GM21390 (cell line): ENCODE data around the gene TMEM80.
A peak's percentile ranks its signal among the peaks of the same experiment; 100 is the strongest.
"Not testable (repeated sequence)": the region's sequence is repeated elsewhere in the genome, so short reads cannot be mapped to it uniquely, and the experiment has no call there.

ENCODE experiments used
- ATAC-seq: cut with Tn5 transposase; IDR thresholded peaks from one replicate; pipeline ENCODE4 v1.9.1; 2021; ENCODE audit not compliant: unreplicated experiment

Gene TMEM80

DNA sequence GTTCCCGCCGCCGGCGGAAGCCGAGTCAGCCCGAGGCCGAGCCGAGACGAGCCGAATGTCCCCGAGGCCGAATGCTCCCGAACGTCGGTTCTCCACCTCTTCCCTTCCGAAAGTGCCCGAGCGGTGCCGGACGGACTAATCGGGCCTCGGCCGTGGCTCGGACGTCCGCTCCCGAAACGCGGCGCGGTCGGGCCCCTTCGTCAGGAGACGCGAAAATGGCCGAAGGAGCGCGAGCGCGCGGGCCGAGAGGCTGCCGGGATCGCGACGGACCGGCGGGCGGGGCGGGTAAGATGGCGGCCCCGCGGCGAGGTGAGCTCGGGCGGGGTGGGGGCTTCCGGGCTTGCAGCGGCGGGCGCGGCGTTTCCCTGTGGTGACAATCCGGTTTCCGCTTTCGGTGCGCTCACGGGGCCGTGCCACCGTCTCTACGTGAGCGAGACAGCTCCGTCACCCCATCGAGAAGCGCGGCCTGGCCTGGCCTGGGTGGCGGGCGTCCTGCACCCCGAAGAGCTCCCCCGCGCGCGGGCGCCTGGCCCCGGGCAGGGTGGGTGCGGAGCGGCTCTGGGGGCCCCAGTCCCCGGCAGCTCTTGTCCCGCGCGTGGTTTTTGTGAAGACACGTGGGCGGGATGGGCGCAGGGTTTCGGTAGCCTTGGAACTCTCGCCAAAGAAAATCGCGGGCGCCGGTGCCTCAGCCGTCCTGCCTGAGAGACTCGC, at the start of gene TMEM80:
TMEM80 (plus strand) TSS at position 279 of the 711 bp plus-strand sequence; CDS start at position 291, 12 bp downstream.
- ATAC-seq: peak; percentile 67

DNA sequence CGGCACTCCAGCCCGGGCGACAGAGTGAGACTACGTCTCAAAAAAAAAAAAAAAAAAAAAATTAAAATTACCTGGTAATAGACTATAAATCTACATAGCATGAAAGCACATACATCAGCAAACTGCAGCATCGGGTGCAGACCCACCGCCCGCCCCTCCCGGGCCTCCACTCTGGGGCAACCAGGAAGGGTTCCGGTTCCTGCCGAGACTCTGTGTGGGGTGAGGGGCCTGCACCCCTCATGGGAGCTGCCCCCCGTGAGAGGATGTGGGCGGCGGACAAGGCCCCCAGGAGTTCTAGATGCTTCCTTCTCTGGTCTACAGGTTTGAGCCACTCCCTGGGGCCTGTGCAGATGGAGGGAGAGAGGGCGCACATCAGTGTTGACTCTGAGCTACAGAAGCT, 49.4 kb upstream of the TMEM80 start:
- ATAC-seq: no peak

DNA sequence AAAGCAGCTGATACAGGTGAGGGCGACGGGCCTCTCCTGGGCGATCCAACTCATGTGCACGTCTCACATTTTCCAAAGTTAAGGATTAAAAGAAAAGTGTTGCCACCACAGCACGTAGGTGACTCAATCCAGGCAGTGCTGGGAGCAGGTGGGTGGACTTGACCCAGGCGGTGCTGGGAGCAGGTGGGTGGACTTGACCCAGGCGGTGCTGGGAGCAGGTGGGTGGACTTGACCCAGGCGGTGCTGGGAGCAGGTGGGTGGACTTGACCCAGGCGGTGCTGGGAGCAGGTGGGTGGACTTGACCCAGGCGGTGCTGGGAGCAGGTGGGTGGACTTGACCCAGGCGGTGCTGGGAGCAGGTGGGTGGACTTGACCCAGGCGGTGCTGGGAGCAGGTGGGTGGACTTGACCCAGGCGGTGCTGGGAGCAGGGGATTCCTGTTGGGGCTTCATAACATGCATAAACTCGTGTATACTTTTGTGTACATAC, 47.9 kb upstream of the TMEM80 start:
- not testable (repeated sequence) for ATAC-seq

DNA sequence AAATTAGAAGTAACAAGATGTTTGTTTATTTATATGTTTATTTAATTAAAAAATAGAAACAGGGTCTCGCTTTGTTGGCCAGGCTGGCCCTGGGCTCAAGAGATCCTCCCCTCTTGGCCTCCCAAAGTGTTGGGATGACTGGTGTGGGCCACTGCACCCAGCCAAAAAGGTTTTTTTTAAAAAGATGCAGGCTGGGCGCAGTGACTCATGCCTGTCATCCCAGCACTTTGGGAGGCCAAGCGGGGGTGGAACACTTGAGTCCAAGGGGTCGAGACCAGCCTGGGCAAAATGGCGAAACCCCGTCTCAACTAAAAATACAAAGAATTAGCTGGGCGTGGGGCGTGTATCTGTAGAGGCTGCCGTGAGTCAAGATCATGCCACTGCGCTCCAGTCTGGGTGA, 45.1 kb upstream of the TMEM80 start:
- ATAC-seq: no peak

DNA sequence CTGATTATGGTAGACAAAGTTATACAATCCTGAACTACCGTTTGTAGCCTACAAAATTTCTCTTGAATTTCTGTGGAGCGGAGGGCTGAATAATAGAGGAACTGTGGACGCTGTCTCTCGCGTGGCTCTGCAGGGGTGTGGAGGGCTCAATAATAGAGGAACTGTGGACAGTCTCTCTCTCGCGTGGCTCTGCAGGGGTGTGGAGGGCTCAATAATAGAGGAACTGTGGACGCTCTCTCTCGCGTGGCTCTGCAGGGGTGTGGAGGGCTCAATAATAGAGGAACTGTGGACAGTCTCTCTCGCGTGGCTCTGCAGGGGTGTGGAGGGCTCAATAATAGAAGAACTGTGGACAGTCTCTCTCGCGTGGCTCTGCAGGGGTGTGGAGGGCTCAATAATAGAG, 42.5 kb upstream of the TMEM80 start:
- ATAC-seq: not testable (repeated sequence)

DNA sequence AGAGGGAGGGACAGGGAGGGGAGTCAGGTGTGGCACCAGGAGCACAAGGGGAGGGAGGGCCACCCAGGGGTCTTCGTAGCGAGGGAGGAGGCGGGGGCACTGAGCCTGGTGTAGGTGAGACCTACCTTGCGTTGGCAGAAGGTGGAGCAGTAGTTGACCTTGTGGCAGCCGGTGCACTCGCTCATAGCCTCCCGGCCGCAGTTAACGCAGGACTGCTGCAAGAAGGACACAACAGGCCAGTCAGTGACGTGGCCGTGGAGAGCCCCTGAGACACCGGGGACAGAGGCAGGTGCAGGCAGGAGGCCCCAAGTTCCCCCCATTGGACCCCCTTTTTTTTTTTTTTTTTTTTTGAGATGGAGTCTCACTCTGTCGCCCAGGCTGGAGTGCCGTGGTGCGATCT, 41.8 kb upstream of the TMEM80 start:
- ATAC-seq: no peak

DNA sequence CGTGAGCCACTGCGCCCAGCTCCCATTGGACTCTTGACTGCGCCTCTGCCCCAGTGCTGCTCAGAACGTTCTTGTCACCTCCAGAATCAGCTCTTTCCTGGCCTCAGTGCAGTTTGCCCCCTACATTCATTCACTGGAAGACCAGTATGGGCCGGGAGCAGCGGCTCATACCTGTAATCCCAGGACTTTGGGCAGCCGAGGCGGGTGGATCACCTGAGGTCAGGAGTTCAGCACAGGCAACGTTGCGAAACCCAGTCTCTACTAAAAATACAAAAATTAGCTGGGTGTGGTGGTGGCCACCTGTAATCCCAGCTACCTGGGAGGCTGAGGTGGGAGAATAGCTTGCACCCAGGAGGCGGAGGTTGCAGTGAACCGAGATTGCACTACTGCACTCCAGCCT, 41.2 kb upstream of the TMEM80 start:
- not testable (repeated sequence) for ATAC-seq

DNA sequence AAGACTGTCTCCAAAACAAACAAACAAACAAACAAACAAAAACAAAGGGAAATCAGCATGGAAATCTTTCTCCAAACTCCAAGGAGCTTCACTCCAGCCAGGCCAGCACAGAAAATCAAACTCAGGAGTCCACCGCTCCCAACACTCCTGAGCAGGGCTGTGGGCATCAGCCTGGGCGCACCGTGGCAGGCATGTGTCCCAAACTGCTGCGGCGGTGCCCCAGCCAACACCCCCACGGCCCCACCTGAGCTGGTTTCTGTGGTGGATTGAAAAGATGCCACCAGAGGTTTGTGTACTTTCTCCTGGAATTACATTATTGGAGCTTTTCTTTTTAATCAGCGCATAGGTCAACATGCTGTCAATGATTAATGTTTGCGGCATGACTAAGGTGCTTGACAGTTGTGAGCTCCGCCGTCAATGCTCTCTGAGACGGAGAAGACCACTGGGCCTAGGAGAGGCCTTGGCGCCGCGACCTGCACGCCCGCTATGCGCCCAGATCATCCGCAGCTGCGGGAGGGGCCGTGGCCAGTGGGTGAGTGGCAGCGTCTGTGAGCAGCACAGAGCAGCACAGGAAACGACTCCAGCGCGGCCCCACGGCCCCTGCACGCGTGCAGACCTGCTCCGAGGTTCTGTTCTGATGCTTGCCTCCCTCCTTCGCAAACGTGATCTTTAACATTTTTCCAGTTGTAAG, 40.4 kb upstream of the TMEM80 start:
- ATAC-seq: no peak

DNA sequence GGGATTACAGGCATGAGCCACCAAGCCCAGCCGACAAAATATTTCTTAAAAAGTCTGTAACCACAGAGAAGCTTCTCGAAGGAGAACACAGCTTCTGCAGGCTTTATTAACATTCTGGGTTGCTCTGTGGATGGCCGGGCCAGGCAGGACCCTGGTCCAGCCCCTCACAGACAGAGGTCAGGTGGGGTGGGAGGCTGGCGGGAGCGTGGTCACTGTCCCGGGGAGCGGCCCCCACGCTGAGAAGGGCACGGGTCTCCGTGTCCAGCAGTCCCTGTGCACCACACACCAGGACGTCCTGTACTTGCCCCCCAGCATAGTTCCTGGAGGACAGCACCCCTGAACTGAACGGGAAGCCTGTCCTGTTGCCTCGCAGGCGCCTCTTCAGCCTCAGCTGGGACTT, 39.2 kb upstream of the TMEM80 start:
- no peak for ATAC-seq

DNA sequence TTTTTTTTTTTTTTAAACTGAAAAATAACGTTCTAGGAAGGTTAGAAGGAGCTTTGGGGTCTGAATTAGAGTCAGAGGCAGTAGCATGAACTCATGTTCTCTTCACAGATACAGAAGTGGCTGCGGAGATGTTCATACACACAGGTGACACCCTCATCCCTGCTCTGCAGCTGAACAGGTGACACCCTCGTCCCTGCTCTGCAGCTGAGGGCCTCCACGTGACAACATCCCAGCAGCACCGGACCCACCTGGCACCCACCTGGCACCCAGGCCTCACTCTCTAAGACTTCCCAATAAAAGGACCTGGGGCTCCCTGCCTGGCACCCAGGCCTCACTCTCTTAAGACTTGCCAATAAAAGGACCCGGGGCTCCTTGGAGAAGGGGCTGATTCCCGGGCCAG, 38.8 kb upstream of the TMEM80 start:
- no peak for ATAC-seq

DNA sequence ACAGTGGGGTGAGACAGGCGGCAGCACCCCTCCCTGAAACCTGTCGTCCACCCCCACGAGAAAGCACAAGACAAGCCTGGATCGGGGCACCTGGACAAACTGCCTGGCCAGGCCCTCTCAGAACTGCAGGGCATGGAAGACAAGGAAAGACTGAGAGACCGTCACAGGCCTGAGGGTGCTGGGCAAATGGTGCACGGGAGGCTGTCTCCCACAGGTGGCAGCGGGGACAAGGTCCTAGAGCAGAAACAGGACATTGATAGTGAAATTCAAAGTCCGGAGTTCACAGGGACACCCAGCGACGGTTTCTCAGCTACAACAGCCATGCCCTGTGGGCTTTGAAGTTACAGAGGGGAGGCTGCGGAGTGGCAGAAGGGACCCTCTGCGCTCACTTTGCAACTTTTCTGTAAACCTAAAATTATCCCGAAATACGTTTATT, 37.9 kb upstream of the TMEM80 start:
- ATAC-seq: no peak

DNA sequence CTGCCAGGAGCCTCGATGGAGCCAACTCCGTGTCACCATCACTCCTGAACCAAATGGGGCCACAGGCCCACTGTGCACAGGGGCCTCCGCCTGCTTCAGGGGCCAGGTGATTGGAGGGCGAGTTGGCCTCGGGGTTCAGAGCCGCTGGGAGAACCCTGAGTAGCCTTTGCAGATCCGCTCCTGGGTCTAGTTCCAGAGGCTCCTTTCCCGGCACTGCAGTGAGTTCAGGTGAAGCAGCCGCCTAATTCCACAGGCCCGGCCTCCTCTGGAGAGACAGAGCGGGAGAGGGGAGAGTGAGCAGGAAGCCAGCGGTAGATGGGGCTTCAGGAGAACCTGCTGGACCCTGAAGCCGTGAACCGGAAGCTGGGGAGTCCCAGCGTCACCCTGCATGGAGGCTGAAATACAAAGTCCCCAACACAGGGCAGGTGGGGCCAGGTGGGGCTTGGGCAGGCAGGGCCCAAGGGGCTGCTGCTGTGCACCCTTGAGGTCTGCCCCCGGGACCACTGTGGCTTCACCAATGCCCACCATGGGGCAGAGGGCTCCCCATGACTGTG, 36.0 kb upstream of the TMEM80 start:
- no peak for ATAC-seq

DNA sequence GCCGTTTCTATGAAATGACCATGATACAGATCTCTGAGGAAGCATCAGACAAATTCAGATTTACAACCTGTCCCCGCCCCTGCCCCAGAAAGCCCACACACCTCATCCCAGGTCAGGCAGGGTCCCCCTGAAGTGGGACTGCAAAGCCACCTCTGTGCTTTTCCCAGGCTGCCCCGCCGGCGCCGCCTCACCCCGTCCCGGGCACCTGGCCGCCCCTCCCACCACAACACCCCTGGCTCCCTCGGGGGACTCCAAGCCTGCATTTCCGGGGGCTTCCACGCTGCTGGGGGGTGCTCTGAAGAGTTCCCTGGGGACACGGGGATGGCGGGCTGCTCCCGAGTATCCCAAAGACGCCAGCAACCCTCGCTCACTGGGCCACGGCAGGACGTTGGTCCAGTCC, 35.3 kb upstream of the TMEM80 start:
- ATAC-seq: no peak

DNA sequence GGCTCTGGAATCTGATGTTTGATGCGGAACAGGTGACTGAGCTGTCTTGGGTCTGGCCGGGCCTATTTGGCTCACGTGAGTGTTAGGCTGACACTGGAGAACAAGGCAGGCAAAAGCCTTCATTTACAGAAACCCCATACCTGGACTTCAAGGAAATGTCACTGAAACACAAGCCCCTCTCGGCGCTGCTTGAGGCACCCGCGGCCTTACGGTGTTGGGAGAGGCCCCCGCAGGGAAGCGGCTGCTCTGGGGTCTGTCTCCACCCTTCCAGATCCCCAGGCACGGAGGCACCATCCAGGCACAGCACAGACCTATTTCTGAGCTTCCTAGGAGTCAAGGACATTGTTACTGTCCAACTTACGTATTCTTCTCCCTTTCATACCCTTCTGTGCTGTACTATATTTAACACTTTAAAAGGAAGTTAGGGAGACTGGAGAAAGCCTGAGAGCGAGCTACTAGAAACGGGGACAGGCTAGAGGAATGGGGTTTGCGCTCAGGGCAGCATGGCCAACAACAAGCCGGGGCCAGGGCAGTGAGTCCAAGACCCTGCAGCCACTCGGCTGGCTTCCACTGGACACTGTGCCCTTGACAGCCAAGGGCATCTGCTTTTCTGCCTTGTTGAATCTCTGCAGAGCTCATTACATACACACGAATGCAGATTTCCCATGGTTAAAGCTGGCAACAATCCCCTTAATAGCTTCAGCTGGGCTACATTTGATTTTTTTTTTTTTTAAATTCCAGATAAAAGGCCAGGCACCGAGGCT, 34.8 kb upstream of the TMEM80 start:
- ATAC-seq: no peak

DNA sequence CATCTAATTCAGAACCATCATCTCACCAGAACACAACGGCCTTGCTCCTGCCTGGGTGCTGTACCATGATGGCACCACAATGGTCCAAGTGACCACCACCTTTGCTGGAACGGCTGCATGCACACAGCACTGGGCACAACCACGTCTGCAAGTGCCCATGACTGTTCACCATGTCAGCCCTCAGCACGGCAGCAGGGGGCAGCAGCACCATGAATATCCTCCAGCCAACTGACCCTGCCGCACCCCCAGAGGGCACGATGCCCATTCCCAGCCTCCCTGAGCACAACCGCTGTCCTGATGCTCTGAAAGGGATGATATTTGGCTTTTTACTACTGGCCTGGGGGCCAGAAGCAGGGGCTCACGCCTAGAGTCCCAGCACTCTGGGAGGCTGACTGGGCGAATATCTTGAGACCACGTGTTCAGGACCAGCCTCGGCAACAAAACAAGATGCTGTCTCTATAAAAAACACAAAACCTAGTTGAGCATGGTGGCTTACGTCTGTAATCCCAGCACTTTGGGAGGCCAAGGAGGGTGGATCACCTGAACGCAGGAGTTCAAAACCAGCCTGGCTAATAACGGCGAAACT, 32.8 kb upstream of the TMEM80 start:
- no peak for ATAC-seq

DNA sequence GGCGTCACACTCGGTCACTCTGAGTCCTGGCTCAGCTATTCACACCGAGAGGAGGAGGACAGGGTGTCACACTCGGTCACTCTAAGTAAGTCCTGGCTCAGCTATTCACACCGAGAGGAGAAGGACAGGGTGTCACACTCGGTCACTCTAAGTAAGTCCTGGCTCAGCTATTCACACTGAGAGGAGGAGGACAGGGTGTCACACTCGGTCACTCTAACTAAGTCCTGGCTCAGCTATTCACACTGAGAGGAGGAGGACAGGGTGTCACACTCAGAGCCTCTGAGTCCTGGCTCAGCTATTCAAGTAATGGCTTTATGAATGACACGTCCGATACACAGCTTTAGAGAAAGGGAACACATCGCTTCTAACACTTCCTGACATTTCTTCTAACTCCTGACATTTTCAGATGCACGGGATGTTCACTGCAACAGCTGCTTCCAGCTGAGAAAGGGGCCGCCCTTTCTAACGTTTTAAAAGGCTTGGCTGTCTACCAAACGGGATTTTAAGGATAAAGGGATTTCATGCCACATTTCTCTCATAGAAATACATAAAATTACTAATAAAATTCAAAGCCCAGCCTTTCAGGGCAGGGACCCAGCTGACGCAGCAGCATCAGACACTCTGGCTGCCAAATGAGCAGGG, 30.4 kb upstream of the TMEM80 start:
- ATAC-seq: no peak

DNA sequence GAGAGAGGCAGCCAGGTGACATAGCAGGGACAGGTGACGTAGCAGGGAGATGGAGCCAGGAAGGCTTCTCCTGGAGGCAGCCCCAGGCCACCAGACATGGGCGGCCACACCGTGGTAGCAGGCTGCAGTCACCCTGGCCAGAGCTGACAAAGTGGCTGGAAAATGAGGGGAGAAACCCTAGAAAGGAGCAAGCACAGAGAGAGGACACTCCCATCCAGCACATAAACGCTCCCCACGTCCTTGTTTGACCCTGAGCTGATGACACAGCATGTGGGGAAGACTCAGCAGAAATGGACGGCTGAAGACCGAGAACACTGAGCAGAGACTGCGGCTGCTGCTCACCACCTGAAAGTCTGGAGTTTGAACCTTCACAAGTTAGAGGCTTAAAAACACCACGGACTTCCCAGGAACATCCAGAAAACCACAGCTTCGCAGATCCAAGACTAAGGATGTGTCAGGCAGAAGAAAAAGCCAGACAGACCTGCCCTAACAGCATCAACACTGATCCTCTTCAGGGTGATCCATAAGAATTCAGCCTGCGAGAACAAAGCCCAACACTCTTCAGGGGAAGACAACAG, 29.8 kb upstream of the TMEM80 start:
- ATAC-seq: no peak

DNA sequence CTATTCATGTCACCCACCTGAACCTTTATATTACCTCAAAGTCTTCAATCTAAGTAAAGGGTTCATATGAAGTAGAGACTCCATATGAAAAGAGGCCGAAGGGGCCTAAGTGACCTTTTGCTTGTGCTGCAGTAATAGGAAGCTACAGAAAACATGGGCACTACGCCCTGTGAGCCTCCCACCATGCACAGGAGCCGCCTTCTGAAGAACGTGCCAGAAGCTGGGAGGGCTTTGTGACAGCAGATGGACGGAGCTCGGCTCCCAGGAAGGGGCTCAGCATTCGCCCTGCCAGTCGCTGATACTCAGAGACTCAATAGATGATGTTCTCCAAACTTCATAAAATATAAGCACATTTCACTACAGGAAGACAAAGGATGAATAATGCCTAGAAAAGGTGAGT, 21.8 kb upstream of the TMEM80 start:
- no peak for ATAC-seq

DNA sequence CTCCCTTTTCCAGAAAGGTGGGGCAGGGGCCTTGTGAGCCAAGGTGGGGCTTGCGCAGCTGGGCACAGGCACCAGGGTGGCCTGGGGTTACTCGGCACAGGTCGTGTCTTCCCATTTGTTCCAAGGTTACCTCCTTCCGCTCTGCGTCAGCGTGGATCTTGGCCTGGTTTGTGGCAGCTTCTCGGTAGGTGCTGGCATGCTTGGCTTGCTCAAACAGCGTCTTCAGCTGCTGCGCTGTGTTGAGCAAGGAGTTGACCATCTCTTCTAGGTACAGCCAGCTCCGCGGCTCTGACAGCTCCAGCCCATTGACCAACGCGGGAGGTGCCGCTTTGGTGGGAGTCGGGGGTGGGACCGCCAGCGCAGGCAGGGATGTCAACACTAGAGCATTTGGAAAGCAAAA, 21.2 kb upstream of the TMEM80 start:
- ATAC-seq: no peak

DNA sequence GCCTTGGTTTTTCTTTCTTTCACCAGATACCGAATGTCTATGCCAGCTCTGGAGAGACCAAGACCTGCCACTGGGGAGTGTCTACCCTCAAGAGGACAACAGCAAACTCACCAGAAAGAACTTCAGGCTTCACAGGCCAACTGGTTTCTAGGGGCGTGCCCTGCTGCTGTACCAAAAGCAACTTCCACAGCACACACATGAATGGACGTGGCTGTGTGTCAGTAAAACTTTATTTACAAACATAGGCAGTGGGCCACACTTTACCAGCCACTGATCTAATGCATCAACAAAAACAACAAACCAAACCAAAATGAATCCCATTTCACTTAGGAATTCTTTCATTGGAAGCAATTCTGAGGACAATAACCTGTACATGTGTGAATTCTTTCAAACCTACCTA, 17.3 kb upstream of the TMEM80 start:
- ATAC-seq: no peak
